K562 (cell line): ENCODE data around the gene HNRNPDL. TPM values are rescaled to one million over a fixed set of nuclear protein-coding genes. Genes with fewer than 3 reads are reported as not detected.

Experiments
- ASH1L ChIP-seq: fragments of 450-650 bp; IDR thresholded peaks from 2 replicates; pipeline ENCODE4 v1.6.1; 2018; ENCODE audit warnings: borderline replicate concordance, mild to moderate bottlenecking, low read depth; ENCODE audit not compliant: partially characterized antibody
- CHD2 ChIP-seq: IDR thresholded peaks from 2 replicates; pipeline ENCODE4 v1.6.1; 2011; ENCODE audit warnings: low read depth, low read length
- CXXC5 ChIP-seq: fragments of 250-450 bp; sonication (Bioruptor Pico); IDR thresholded peaks from 2 replicates; pipeline ENCODE4 v1.8.0; 2022; ENCODE audit warnings: inconsistent platforms, mild to moderate bottlenecking, moderate library complexity
- EWSR1 ChIP-seq: fragments of 450-650 bp; IDR thresholded peaks from 2 replicates; pipeline ENCODE4 v1.6.1; 2018; ENCODE audit warnings: borderline replicate concordance, mild to moderate bottlenecking, low read depth, moderate library complexity; ENCODE audit not compliant: partially characterized antibody
- HMG20B ChIP-seq: fragments of 250-450 bp; sonication (Bioruptor Pico); IDR thresholded peaks from 2 replicates; pipeline ENCODE4 v1.5.0; 2021; ENCODE audit warnings: mild to moderate bottlenecking
- MGA ChIP-seq: fragments of 450-650 bp; IDR thresholded peaks from 2 replicates; pipeline ENCODE4 v1.6.1; 2016; ENCODE audit warnings: mild to moderate bottlenecking, moderate library complexity
- RNF219 ChIP-seq: fragments of 250-450 bp; sonication (Bioruptor Pico); IDR thresholded peaks from 2 replicates; pipeline ENCODE4 v1.5.0; 2022; ENCODE audit warnings: mild to moderate bottlenecking
- XRCC5 ChIP-seq: fragments of 200-400 bp; formaldehyde crosslinking; IDR thresholded peaks from 2 replicates; pipeline ENCODE4 v1.6.1; 2017; ENCODE audit warnings: low read depth, mild to moderate bottlenecking, low read length
- ZBTB49 ChIP-seq: sonication (generic); formaldehyde crosslinking; IDR thresholded peaks from 2 replicates; pipeline ENCODE4 v1.8.0; 2022; ENCODE audit warnings: missing genetic modification reagents, mild to moderate bottlenecking, borderline replicate concordance
- ZNF699 ChIP-seq: fragments of 250-450 bp; sonication (Bioruptor Pico); IDR thresholded peaks from 2 replicates; pipeline ENCODE4 v1.8.0; 2021; ENCODE audit warnings: mild to moderate bottlenecking, moderate library complexity; ENCODE audit not compliant: insufficient replicate concordance
- polyA plus RNA-seq, 8 experiments: library from polyadenylated mRNA; depleted of rRNA in 4 of 8; stranded (reverse) in 5 of 8; unstranded in 3 of 8; fragments of >200 nt; fragmentation: Nextera tagmentation in 2 of 8; fragmentation: Illumina TruSeq in 1 of 8; extraction: Ambion mirVana in 2 of 8; extraction: Trizol in 1 of 8; gene quantifications; 2 replicates each; pipeline versions ENCODE4 v1.2.1 to v1.2.3, GENCODE V29; 2011 to 2014; ENCODE audit warnings: inconsistent platforms in 1 of 8, missing spikeins in 1 of 8
- total RNA-seq, 7 experiments: library from RNA; depleted of rRNA in 6 of 7; stranded (reverse); fragments of >200 nt in 6 of 7; fragmentation: Illumina TruSeq in 2 of 7; extraction: Trizol in 2 of 7; gene quantifications; 2 replicates each; pipeline versions ENCODE4 v1.2.1 to v1.2.3, GENCODE V29; 2011 to 2021; ENCODE audit warnings: low replicate concordance in 1 of 7

Gene HNRNPDL
- total and polyA plus RNA-seq, 9 of the 15 experiments (the other 6 are each of a cell fraction or from before 2014, with no cell fraction given) = 243 to 652 (median 351) TPM

GRCh38 chr4:82428969-82429727 lies 1.1 kb downstream of the HNRNPDL start (continued):
- TF ChIP-seq XRCC5 (peak; percentile 88; the same call in 1 of the 2 replicates), CHD2 (peak; percentile 32), EWSR1 (no peak), ZNF699 (CRISPR knock-in tag) (no peak), CXXC5 (peak; percentile 70), ZBTB49 (0 out of 2 replicates have a peak, but pooled peaks have one; percentile 68), ASH1L (no peak), HMG20B (no peak), RNF219 (no peak), MGA (peak; percentile 62)
